Osteocyte (in vitro differentiated cells): ENCODE data around the gene CYTH4. TPM values are rescaled to one million over a fixed set of nuclear protein-coding genes. Genes with fewer than 3 reads are reported as not detected.

Experiments
- DNase-seq: peaks from one replicate; pipeline ENCODE4 v3.0.0; 2021; ENCODE audit warnings: mixed read lengths; ENCODE audit not compliant: unreplicated experiment; ENCODE audit errors: extremely low spot score
- H3K27ac Mint-ChIP-seq: one replicate; pipeline ENCODE4 v1.8.0; 2021; ENCODE audit warnings: mild to moderate bottlenecking, mixed read lengths; ENCODE audit not compliant: unreplicated experiment
- H3K27me3 Mint-ChIP-seq: one replicate; pipeline ENCODE4 v1.8.0; 2021; ENCODE audit warnings: mixed read lengths; ENCODE audit not compliant: unreplicated experiment
- H3K36me3 Mint-ChIP-seq: one replicate; pipeline ENCODE4 v1.8.0; 2021; ENCODE audit warnings: mixed read lengths; ENCODE audit not compliant: unreplicated experiment
- H3K4me1 Mint-ChIP-seq: one replicate; pipeline ENCODE4 v1.8.0; 2021; ENCODE audit warnings: mixed read lengths; ENCODE audit not compliant: unreplicated experiment
- H3K4me3 Mint-ChIP-seq: one replicate; pipeline ENCODE4 v1.8.0; 2021; ENCODE audit warnings: mild to moderate bottlenecking, moderate library complexity, mixed read lengths; ENCODE audit not compliant: unreplicated experiment
- H3K9me3 Mint-ChIP-seq: one replicate; pipeline ENCODE4 v1.8.0; 2021; ENCODE audit warnings: mixed read lengths; ENCODE audit not compliant: unreplicated experiment
- total RNA-seq: library from RNA; stranded (reverse); gene quantifications from 2 replicates; pipeline ENCODE4 v1.2.1, GENCODE V29; 2021
- TF ChIP-seq, protein P1 (sequence below): fragments of 200-600 bp; sonication (generic); IDR thresholded peaks from 2 replicates; pipeline ENCODE4 v1.5.0; 2021; ENCODE audit warnings: antibody characterized with exemption, mild to moderate bottlenecking, moderate library complexity

Gene CYTH4
- total RNA-seq, 1 donor from 2014 or later = not detected

DNA sequence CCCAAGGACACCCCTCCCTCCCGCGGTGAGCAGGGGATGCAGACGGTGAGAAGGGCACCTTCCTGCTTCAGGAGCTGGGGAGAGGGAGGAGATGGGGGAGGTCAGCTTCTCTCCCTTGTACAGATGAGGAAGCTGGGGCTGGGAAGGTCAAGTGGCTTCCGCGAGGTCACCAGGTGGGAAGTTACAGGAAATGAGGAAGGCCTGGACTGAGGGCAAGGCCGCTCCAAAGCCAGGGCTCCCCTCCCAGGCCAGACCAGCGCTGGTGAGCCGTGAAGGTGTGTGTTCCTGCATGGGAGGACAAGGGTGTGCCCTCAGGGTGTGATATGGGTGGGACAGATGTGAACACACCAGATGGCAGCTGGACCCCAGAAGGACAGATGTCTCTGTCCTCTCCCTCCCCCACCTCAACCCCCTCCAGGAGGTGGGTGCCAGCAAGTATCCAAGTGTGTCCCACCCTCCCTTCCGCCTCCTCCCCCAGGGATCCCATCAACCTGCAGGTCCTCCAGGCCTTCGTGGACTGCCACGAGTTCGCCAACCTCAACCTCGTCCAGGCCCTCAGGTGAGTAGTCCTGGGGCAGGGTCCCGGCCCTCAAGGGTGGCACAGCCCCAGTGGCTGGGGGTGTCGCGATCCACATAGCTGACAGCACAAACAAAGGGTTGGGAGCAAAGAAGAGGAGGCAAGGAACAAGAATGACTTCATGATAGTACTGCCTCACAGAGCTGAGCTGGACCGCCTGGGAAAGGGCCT is 16.6 kb downstream of the CYTH4 start:
- no peak for DNase-seq
- no peak overlapping the region for H3K27ac Mint-ChIP-seq

DNA sequence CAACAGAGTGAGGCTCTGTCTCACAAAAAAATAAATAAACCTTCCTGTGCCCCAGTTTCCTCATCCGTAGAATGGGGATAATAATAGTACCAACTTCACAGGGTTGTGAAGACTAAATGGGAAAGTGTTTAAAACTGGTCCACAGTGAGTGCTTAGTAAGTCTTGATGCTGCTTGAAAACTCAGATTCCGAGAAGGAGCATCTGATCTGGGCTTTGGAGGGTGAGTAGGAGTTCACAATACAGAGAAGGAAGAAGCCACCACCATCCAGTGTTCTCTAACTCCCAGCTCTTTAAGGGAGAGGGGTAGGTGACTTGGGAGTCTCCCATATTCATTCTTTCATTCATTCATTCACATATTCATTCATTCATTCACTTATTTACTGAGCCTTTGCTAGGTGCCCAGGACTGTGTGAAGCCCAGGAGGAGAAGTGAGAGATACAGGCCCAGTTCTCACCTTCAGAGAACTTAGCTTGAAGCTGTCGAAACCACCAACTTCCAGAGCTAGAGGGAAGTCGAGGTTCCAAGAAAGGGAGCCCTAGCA is 17.7 kb downstream of the CYTH4 start:
- H3K27ac Mint-ChIP-seq = no peak overlapping the region
- TF ChIP-seq, protein P1, sequence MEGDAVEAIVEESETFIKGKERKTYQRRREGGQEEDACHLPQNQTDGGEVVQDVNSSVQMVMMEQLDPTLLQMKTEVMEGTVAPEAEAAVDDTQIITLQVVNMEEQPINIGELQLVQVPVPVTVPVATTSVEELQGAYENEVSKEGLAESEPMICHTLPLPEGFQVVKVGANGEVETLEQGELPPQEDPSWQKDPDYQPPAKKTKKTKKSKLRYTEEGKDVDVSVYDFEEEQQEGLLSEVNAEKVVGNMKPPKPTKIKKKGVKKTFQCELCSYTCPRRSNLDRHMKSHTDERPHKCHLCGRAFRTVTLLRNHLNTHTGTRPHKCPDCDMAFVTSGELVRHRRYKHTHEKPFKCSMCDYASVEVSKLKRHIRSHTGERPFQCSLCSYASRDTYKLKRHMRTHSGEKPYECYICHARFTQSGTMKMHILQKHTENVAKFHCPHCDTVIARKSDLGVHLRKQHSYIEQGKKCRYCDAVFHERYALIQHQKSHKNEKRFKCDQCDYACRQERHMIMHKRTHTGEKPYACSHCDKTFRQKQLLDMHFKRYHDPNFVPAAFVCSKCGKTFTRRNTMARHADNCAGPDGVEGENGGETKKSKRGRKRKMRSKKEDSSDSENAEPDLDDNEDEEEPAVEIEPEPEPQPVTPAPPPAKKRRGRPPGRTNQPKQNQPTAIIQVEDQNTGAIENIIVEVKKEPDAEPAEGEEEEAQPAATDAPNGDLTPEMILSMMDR = no peak
- H3K27me3 Mint-ChIP-seq = no peaks in the 10 kb centered on the region
- no peak for DNase-seq
- H3K36me3 Mint-ChIP-seq = no peaks in the 10 kb centered on the region
- peaks cover 25% of the 10 kb centered on the region for H3K4me1 Mint-ChIP-seq
- H3K9me3 Mint-ChIP-seq = no peaks in the 10 kb centered on the region
- H3K4me3 Mint-ChIP-seq = no peak overlapping the region

More for the DNA sequence above, 16.6 kb downstream of the CYTH4 start:
- Mint-ChIP-seq H3K9me3 (no peaks in the 10 kb centered on the region), H3K27me3 (no peaks in the 10 kb centered on the region), H3K4me1 (peaks cover 15% of the 10 kb centered on the region), H3K4me3 (no peak overlapping the region), H3K36me3 (no peaks in the 10 kb centered on the region)
- TF ChIP-seq, protein P1 = no peak

DNA sequence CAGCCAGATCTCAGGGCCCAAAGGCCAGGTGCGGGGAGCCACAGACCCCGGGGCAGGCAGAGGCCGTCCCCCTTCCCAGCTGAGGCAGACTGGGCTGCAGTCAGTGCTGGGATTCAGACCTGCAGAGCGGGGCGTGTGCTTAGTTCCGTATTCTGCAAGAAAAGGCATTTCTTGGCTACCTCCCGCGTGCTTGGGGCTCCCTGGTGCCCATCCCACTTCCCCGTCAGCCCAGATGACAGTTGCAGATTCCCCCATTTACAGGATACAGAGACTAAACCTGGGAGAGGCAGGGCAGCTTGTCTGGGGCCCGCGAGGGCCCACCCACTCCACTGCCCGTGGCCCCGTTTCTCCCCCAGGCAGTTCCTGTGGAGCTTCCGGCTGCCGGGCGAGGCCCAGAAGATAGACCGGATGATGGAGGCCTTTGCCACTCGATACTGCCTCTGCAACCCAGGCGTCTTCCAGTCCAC is 18.3 kb downstream of the CYTH4 start:
- Mint-ChIP-seq H3K9me3 (no peaks in the 10 kb centered on the region), H3K4me1 (peaks cover 27% of the 10 kb centered on the region), H3K27me3 (no peaks in the 10 kb centered on the region), H3K36me3 (no peaks in the 10 kb centered on the region), H3K27ac (no peak overlapping the region), H3K4me3 (no peak overlapping the region)
- TF ChIP-seq, protein P1 = no peak
- DNase-seq = no peak

DNA sequence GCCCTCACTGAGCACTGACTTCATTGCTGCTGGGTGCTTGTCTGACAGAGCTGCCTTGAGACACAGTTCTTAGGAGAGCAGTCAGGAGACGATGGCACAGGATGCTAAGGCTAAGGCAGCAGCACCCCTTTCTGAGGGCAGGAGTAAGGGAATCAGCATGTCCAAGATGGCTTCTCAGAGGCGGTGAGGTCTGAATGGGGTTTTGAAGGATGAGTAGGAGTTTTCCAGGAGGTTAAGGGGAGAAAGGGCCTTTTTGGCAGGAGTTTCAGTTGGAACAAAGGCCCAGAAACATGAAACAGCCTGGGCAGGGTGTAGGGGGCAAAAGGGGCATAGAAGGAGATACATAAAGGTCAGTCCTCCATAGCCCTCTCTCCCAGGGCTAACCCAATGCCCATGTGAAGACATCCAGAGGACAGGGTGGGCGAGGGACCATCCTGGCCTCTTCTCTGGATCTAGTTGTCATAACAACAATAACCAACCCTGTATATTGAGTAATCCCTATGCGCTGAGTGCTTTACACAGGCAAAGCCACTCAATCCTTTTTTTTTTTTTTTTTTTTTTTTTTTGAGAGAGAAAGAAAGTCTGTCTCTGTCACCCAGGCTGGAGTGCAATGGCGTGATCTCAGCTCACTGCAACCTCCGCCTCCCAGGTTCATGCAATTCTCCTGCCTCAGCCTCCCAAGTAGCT is 19.0 kb downstream of the CYTH4 start:
- Mint-ChIP-seq H3K36me3 (no peaks in the 10 kb centered on the region), H3K9me3 (no peaks in the 10 kb centered on the region), H3K27me3 (no peaks in the 10 kb centered on the region), H3K27ac (no peak overlapping the region), H3K4me3 (no peak overlapping the region), H3K4me1 (peaks cover 31% of the 10 kb centered on the region)
- DNase-seq = no peak
- TF ChIP-seq, protein P1 = no peak
